ENCODE results near the gene RIT2.

- TF ChIP-seq CTCF (IDR thresholded peaks at IDR 0.05) (no peak), EZH2 (IDR thresholded peaks at IDR 0.05) (no peak)
These were observed 292.8 kb downstream of the RIT2 start for GRCh38 chr18:42822711-42823110.
